Hematopoietic multipotent progenitor cell treated with erythropoietin and hydrocortisone succinate and interleukin-3 and kit ligand, for 17 days (in vitro differentiated cells): ENCODE measurements around the gene B9D2.
A peak's percentile ranks its signal among the peaks of the same experiment; 100 is the strongest.
"Not testable (repeated sequence)": the region's sequence is repeated elsewhere in the genome, so short reads cannot be mapped to it uniquely, and the experiment has no call there.

ENCODE experiments used
- DNase-seq: peaks from one replicate; pipeline ENCODE4 v3.0.0-alpha.2; 2015; ENCODE audit warnings: low spot score

The B9D2 gene

GRCh38 chr19:41363753-41364523, at the start of gene B9D2:
Gene B9D2 (minus strand): TSS chr19:41364149. CDS start chr19:41363519, 630 bp downstream.
- peak; percentile 100 for DNase-seq

GRCh38 chr19:41412953-41413352, 49.0 kb upstream of the B9D2 start:
- no peak for DNase-seq

GRCh38 chr19:41411968-41412265, 48.0 kb upstream of the B9D2 start:
- no peak for DNase-seq

GRCh38 chr19:41411100-41411967, 47.4 kb upstream of the B9D2 start:
- DNase-seq = no peak

- DNase-seq = no peak
These were observed 46.5 kb upstream of the B9D2 start for GRCh38 chr19:41410336-41411054.

GRCh38 chr19:41409288-41409687, 45.3 kb upstream of the B9D2 start:
- DNase-seq = no peak

GRCh38 chr19:41408846-41409245, 44.9 kb upstream of the B9D2 start:
- DNase-seq = not testable (repeated sequence)

GRCh38 chr19:41408256-41408655, 44.3 kb upstream of the B9D2 start:
- no peak for DNase-seq

GRCh38 chr19:41407271-41407670, 43.3 kb upstream of the B9D2 start:
- no peak for DNase-seq

GRCh38 chr19:41405776-41406175, 41.8 kb upstream of the B9D2 start:
- DNase-seq = no peak

GRCh38 chr19:41403181-41403970, 39.4 kb upstream of the B9D2 start:
- no peak for DNase-seq

- no peak for DNase-seq
These were observed 38.1 kb upstream of the B9D2 start for GRCh38 chr19:41402010-41402409.

GRCh38 chr19:41401483-41401882, 37.5 kb upstream of the B9D2 start:
- no peak for DNase-seq

- DNase-seq = no peak
These were observed 35.6 kb upstream of the B9D2 start for GRCh38 chr19:41399525-41399924.

- DNase-seq = no peak
These were observed 35.1 kb upstream of the B9D2 start for GRCh38 chr19:41399091-41399490.

GRCh38 chr19:41398598-41398997, 34.6 kb upstream of the B9D2 start:
- DNase-seq = no peak

GRCh38 chr19:41398050-41398418, 34.1 kb upstream of the B9D2 start:
- DNase-seq = no peak

GRCh38 chr19:41397086-41398049, 33.4 kb upstream of the B9D2 start, which contains the start of the genes BCKDHA and EXOSC5:
Gene BCKDHA (plus strand): TSS chr19:41397818. CDS start chr19:41397828, 10 bp downstream.
Gene EXOSC5 (minus strand): TSS chr19:41397359. CDS start chr19:41397328, 31 bp downstream.
- peak; percentile 100 for DNase-seq

- no peak for DNase-seq
These were observed 31.4 kb upstream of the B9D2 start for GRCh38 chr19:41395355-41395754.

GRCh38 chr19:41392775-41393174, 28.8 kb upstream of the B9D2 start:
- no peak for DNase-seq

GRCh38 chr19:41391618-41392017, 27.7 kb upstream of the B9D2 start:
- no peak for DNase-seq
